SJCRH30 (cell line): Measurements from ENCODE around the gene PBRM1. TPM values are rescaled to one million over a fixed set of nuclear protein-coding genes. Genes with fewer than 3 reads are reported as not detected.

Experiments
- DNase-seq, 2 experiments: peaks; one replicate each; pipeline ENCODE4 v3.0.0-alpha.2; 2015 to 2020
- H3K27ac ChIP-seq: fragments of 250-450 bp; sonication (Bioruptor Pico); 2 replicates; pipeline ENCODE4 v1.5.1; 2020; ENCODE audit warnings: mild to moderate bottlenecking, moderate library complexity
- H3K27me3 ChIP-seq: fragments of 250-450 bp; sonication (Bioruptor Pico); 2 replicates; pipeline ENCODE4 v1.5.1; 2020; ENCODE audit warnings: mild to moderate bottlenecking, moderate library complexity
- H3K36me3 ChIP-seq: fragments of 250-450 bp; sonication (Bioruptor Pico); 2 replicates; pipeline ENCODE4 v1.5.1; 2020; ENCODE audit warnings: mild to moderate bottlenecking, moderate library complexity
- H3K4me1 ChIP-seq: fragments of 250-450 bp; sonication (Bioruptor Pico); 2 replicates; pipeline ENCODE4 v1.5.1; 2020; ENCODE audit warnings: mild to moderate bottlenecking, moderate library complexity
- H3K4me3 ChIP-seq: fragments of 250-450 bp; sonication (Bioruptor Pico); 2 replicates; pipeline ENCODE4 v1.5.1; 2020; ENCODE audit warnings: mild to moderate bottlenecking, moderate library complexity
- H3K9me3 ChIP-seq: fragments of 250-450 bp; sonication (Bioruptor Pico); replicated peaks from 2 replicates; pipeline ENCODE4 v1.5.1; 2020; ENCODE audit warnings: mild to moderate bottlenecking, moderate library complexity
- total RNA-seq: library from RNA; depleted of rRNA; stranded (reverse); fragments of >200 nt; shearing (Covaris generic); gene quantifications from 2 replicates; pipeline ENCODE4 v1.2.3, GENCODE V29; 2014; rRNA removed

Gene PBRM1
- total RNA-seq, 1 experiment from 2014 or later, result 64.2 TPM

- no peak for DNase-seq
Measured at GRCh38 chr3:52502001-52502400, 183.7 kb downstream of the PBRM1 start.

GRCh38 chr3:52501046-52501445 is 184.7 kb downstream of the PBRM1 start:
- Histone ChIP-seq H3K4me1 (peaks cover under 1% of the 10 kb centered on the region; the same call in 1 of the 2 replicates), H3K27me3 (no peaks in the 10 kb centered on the region; the same call in none of the 2 replicates), H3K4me3 (no peak overlapping the region), H3K27ac (no peak overlapping the region), H3K36me3 (no peaks in the 10 kb centered on the region), H3K9me3 (no peaks in the 10 kb centered on the region)
- DNase-seq, result no peak

More at GRCh38 chr3:52502001-52502400, 183.7 kb downstream of the PBRM1 start:
- Histone ChIP-seq H3K4me1 (peaks cover 10% of the 10 kb centered on the region), H3K4me3 (no peak overlapping the region), H3K9me3 (no peaks in the 10 kb centered on the region), H3K27me3 (no peaks in the 10 kb centered on the region; the same call in none of the 2 replicates), H3K36me3 (no peaks in the 10 kb centered on the region), H3K27ac (no peak overlapping the region)

- Histone ChIP-seq H3K4me1 (no peaks in the 10 kb centered on the region), H3K9me3 (no peaks in the 10 kb centered on the region), H3K27ac (no peak overlapping the region), H3K27me3 (no peaks in the 10 kb centered on the region; the same call in 1 of the 2 replicates), H3K36me3 (no peaks in the 10 kb centered on the region), H3K4me3 (no peak overlapping the region)
- DNase-seq, result peak in 1 of 2 experiments; percentile 33
Measured at GRCh38 chr3:52498137-52499054, 187.3 kb downstream of the PBRM1 start.

DNA sequence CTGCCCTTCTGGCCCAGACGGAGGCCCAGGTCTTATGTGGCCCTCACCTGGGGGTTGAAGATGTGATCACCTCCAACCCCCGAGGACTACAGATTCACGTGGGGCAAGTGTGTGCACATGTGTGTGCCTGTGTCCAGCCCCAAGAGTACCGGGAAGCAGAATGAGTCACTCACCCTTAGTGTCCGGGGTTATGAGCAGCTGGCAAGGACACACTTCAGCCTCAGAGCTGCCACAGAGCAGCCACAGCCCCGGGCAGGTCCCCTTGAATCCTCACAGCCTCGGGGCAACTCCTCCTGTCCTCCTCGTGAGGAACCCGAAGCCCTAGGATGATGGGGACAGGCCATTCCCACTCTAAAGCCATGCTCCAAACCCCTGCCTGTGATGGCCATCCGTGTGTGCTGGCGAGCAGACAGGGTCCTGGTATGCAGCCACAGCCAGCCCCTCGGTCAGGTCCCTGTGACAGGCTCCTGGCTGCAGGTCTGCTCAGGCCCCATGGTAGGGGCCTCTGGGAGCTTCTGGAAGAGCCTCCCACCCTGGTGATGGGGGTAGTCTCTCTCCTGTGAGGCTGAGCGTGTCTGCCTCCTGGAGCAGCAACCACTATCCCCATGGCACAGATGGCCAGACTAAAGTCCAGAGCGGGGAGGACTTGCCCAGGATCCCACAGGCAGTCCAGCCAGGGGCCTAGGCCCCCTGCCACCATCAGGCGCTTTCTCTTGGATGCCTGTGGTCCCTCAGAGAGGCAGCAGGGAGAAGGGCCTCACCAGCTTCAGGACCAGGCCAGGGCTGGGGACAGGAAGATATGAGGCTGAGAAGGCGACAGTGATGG is 189.7 kb downstream of the PBRM1 start:
- no peaks in the 10 kb centered on the region for H3K4me1 ChIP-seq

More for the DNA sequence above, 189.7 kb downstream of the PBRM1 start:
- Histone ChIP-seq H3K9me3 (no peaks in the 10 kb centered on the region), H3K36me3 (peaks cover 8% of the 10 kb centered on the region; the same call in 1 of the 2 replicates), H3K27me3 (no peaks in the 10 kb centered on the region), H3K27ac (no peak overlapping the region), H3K4me3 (no peak overlapping the region)
- DNase-seq, result peak; percentile 44 to 57

Other genes starting within 250 kb of the PBRM1 start
- gene SEMA3G, start 240.8 kb downstream of the PBRM1 start, total RNA-seq, result 0.03 and 0.10 TPM in 2 replicates
- 8.5 and 10.5 TPM in 2 replicates for gene TNNC1, start 231.9 kb downstream of the PBRM1 start, total RNA-seq
- 32.8 and 43.5 TPM in 2 replicates for gene NISCH, start 230.3 kb downstream of the PBRM1 start, total RNA-seq
- not detected in 2 replicates for gene STAB1, start 190.6 kb downstream of the PBRM1 start, total RNA-seq
- gene NT5DC2, start 152.1 kb downstream of the PBRM1 start, total RNA-seq, result 140 and 152 TPM in 2 replicates
- gene UQCC5, start 149.3 kb downstream of the PBRM1 start, total RNA-seq, result 12.7 and 13.2 TPM in 2 replicates
- gene GNL3, start 119 bp upstream of the PBRM1 start, total RNA-seq, result 141 and 171 TPM in 2 replicates
- gene GLT8D1, start 19.9 kb upstream of the PBRM1 start, total RNA-seq, result 39.7 and 43.9 TPM in 2 replicates
- gene SPCS1, start 20.2 kb upstream of the PBRM1 start, total RNA-seq, result 88.6 and 96.6 TPM in 2 replicates
- gene NEK4, start 85.0 kb upstream of the PBRM1 start, total RNA-seq, result 23.3 and 24.1 TPM in 2 replicates
- gene ITIH1, start 91.7 kb upstream of the PBRM1 start, total RNA-seq, result 0.04 TPM in 1 of 2 replicates, not detected in the other
- gene ITIH3, start 108.9 kb upstream of the PBRM1 start, total RNA-seq, result 0.28 TPM in 1 of 2 replicates, not detected in the other
- 0.71 TPM in 1 of 2 replicates, not detected in the other for gene ITIH4, start 144.8 kb upstream of the PBRM1 start, total RNA-seq
- gene MUSTN1, start 149.1 kb upstream of the PBRM1 start, total RNA-seq, result 35.7 and 38.6 TPM in 2 replicates
- 12.1 and 14.7 TPM in 2 replicates for gene STIMATE, start 211.6 kb upstream of the PBRM1 start, total RNA-seq